C4-2B (cell line): ENCODE data around the gene CEL.

Experiments
- ZFX ChIP-seq: fragments of 450-650 bp; IDR thresholded peaks from 2 replicates; pipeline ENCODE4 v1.6.1; 2017
- TF ChIP-seq, protein P1 (sequence below): fragments of 450-650 bp; conservative IDR thresholded peaks from 2 replicates; pipeline ENCODE4 v1.5.1; 2017; ENCODE audit warnings: mild to moderate bottlenecking

GRCh38 chr9:133031130-133031422 is 30.7 kb upstream of the CEL start:
- TF ChIP-seq, protein P1, sequence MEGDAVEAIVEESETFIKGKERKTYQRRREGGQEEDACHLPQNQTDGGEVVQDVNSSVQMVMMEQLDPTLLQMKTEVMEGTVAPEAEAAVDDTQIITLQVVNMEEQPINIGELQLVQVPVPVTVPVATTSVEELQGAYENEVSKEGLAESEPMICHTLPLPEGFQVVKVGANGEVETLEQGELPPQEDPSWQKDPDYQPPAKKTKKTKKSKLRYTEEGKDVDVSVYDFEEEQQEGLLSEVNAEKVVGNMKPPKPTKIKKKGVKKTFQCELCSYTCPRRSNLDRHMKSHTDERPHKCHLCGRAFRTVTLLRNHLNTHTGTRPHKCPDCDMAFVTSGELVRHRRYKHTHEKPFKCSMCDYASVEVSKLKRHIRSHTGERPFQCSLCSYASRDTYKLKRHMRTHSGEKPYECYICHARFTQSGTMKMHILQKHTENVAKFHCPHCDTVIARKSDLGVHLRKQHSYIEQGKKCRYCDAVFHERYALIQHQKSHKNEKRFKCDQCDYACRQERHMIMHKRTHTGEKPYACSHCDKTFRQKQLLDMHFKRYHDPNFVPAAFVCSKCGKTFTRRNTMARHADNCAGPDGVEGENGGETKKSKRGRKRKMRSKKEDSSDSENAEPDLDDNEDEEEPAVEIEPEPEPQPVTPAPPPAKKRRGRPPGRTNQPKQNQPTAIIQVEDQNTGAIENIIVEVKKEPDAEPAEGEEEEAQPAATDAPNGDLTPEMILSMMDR: no peak
- no peak for TF ChIP-seq ZFX
